Stimulated activated effector memory CD8-positive, alpha-beta T cell treated with anti-CD3 and anti-CD28 coated beads, Interleukin-12 subunit alpha, Interleukin-12 subunit beta, amount 100 ng/mL, for 72 hours (primary cell): ENCODE results near the gene BABAM2.
A peak's percentile ranks its signal among the peaks of the same experiment; 100 is the strongest.
"Not testable (repeated sequence)": the region's sequence is repeated elsewhere in the genome, so short reads cannot be mapped to it uniquely, and the experiment has no call there.

ENCODE experiments used
- ATAC-seq: fragments of 150-1000 bp; cut with Tn5 transposase; 2 replicates; pipeline ENCODE4 v1.10.0; 2021
- DNase-seq, 2 donors: peaks; one replicate each; pipeline ENCODE4 v3.0.0; 2021 to 2022; ENCODE audit warnings: low spot score in 2 of 2
- H3K27ac Mint-ChIP-seq: one replicate; pipeline ENCODE4 v1.8.0; 2022; ENCODE audit warnings: mild to moderate bottlenecking, mixed read lengths
- H3K36me3 Mint-ChIP-seq: one replicate; pipeline ENCODE4 v1.8.0; 2022; ENCODE audit warnings: mild to moderate bottlenecking, mixed read lengths
- H3K4me1 Mint-ChIP-seq: one replicate; pipeline ENCODE4 v1.8.0; 2022; ENCODE audit warnings: mixed read lengths
- H3K4me3 Mint-ChIP-seq: one replicate; pipeline ENCODE4 v1.8.0; 2022; ENCODE audit warnings: mild to moderate bottlenecking, mixed read lengths
- H3K9me3 Mint-ChIP-seq: one replicate; pipeline ENCODE4 v1.8.0; 2022; ENCODE audit warnings: mixed read lengths

The BABAM2 gene

GRCh38 chr2:27989149-27989548 is 98.6 kb downstream of the BABAM2 start:
- Mint-ChIP-seq H3K9me3 (peaks cover 4% of the 10 kb centered on the region), H3K4me3 (no peak overlapping the region), H3K27ac (no peak overlapping the region), H3K4me1 (peaks cover 42% of the 10 kb centered on the region), H3K36me3 (peaks cover 45% of the 10 kb centered on the region)
- DNase-seq (no peak), ATAC-seq (no peak)

- ATAC-seq (no peak), DNase-seq (no peak)
- H3K4me3 Mint-ChIP-seq, result no peak overlapping the region
- no peak overlapping the region for H3K27ac Mint-ChIP-seq
- peaks cover 4% of the 10 kb centered on the region for H3K9me3 Mint-ChIP-seq
- H3K4me1 Mint-ChIP-seq, result peaks cover 50% of the 10 kb centered on the region
- H3K36me3 Mint-ChIP-seq, result peaks cover 45% of the 10 kb centered on the region
These were observed 99.6 kb downstream of the BABAM2 start for GRCh38 chr2:27990030-27990590.

GRCh38 chr2:27991146-27991545 is 100.6 kb downstream of the BABAM2 start:
- peaks cover 54% of the 10 kb centered on the region for H3K36me3 Mint-ChIP-seq

GRCh38 chr2:27992787-27993401 is 102.4 kb downstream of the BABAM2 start:
- Mint-ChIP-seq H3K36me3 (peaks cover 54% of the 10 kb centered on the region), H3K4me3 (no peak overlapping the region), H3K9me3 (peaks cover 4% of the 10 kb centered on the region), H3K27ac (no peak overlapping the region), H3K4me1 (peaks cover 39% of the 10 kb centered on the region)
- ATAC-seq, result no peak
- DNase-seq, result no peak

More at GRCh38 chr2:27991146-27991545, 100.6 kb downstream of the BABAM2 start:
- H3K4me3 Mint-ChIP-seq, result no peak overlapping the region
- peaks cover 50% of the 10 kb centered on the region for H3K4me1 Mint-ChIP-seq
- DNase-seq (no peak), ATAC-seq (no peak)
- peaks cover 4% of the 10 kb centered on the region for H3K9me3 Mint-ChIP-seq
- no peak overlapping the region for H3K27ac Mint-ChIP-seq

GRCh38 chr2:27993402-27993787 is 102.9 kb downstream of the BABAM2 start:
- Mint-ChIP-seq H3K36me3 (peaks cover 49% of the 10 kb centered on the region), H3K4me1 (peaks cover 34% of the 10 kb centered on the region), H3K27ac (no peak overlapping the region), H3K9me3 (peaks cover 4% of the 10 kb centered on the region), H3K4me3 (no peak overlapping the region)
- DNase-seq, result no peak
- no peak for ATAC-seq

- no peak for DNase-seq
- H3K36me3 Mint-ChIP-seq, result peaks cover 41% of the 10 kb centered on the region
- peaks cover 31% of the 10 kb centered on the region for H3K4me1 Mint-ChIP-seq
- ATAC-seq, result no peak
- H3K4me3 Mint-ChIP-seq, result no peak overlapping the region
- peaks cover 4% of the 10 kb centered on the region for H3K9me3 Mint-ChIP-seq
- no peak overlapping the region for H3K27ac Mint-ChIP-seq
These were observed 103.6 kb downstream of the BABAM2 start for GRCh38 chr2:27993950-27994728.

GRCh38 chr2:27996156-27996922 is 105.8 kb downstream of the BABAM2 start:
- peaks cover 3% of the 10 kb centered on the region for H3K9me3 Mint-ChIP-seq
- peaks cover 32% of the 10 kb centered on the region for H3K36me3 Mint-ChIP-seq
- peaks cover 43% of the 10 kb centered on the region for H3K4me1 Mint-ChIP-seq
- peak overlapping the region; percentile 27 for H3K27ac Mint-ChIP-seq
- H3K4me3 Mint-ChIP-seq, result no peak overlapping the region
- no peak for ATAC-seq
- no peak for DNase-seq

- Mint-ChIP-seq H3K27ac (no peak overlapping the region), H3K9me3 (peaks cover 3% of the 10 kb centered on the region), H3K4me3 (no peak overlapping the region), H3K4me1 (peaks cover 51% of the 10 kb centered on the region), H3K36me3 (peaks cover 22% of the 10 kb centered on the region)
- ATAC-seq (peak; percentile 91), DNase-seq (no peak)
These were observed 109.8 kb downstream of the BABAM2 start for GRCh38 chr2:28000287-28000686.

- ATAC-seq, result no peak
- Mint-ChIP-seq H3K36me3 (peaks cover 5% of the 10 kb centered on the region), H3K27ac (no peak overlapping the region)
These were observed 111.7 kb downstream of the BABAM2 start for GRCh38 chr2:28002181-28002580.

GRCh38 chr2:28004086-28004485 is 113.6 kb downstream of the BABAM2 start:
- H3K4me1 Mint-ChIP-seq, result peaks cover 47% of the 10 kb centered on the region
- DNase-seq (no peak), ATAC-seq (peak; percentile 95)
- H3K36me3 Mint-ChIP-seq, result peaks cover 16% of the 10 kb centered on the region
- peaks cover 3% of the 10 kb centered on the region for H3K9me3 Mint-ChIP-seq
- H3K27ac Mint-ChIP-seq, result peak overlapping the region; percentile 87
- peak overlapping the region; percentile 49 for H3K4me3 Mint-ChIP-seq

More at GRCh38 chr2:28002181-28002580, 111.7 kb downstream of the BABAM2 start:
- H3K4me3 Mint-ChIP-seq, result no peak overlapping the region
- H3K9me3 Mint-ChIP-seq, result peaks cover 3% of the 10 kb centered on the region
- DNase-seq, result no peak
- peaks cover 45% of the 10 kb centered on the region for H3K4me1 Mint-ChIP-seq

- peaks cover 11% of the 10 kb centered on the region for H3K36me3 Mint-ChIP-seq
- no peak for DNase-seq
- no peak overlapping the region for H3K27ac Mint-ChIP-seq
- H3K9me3 Mint-ChIP-seq, result no peaks in the 10 kb centered on the region
- ATAC-seq, result no peak
- H3K4me1 Mint-ChIP-seq, result peaks cover 15% of the 10 kb centered on the region
- no peak overlapping the region for H3K4me3 Mint-ChIP-seq
These were observed 119.2 kb downstream of the BABAM2 start for GRCh38 chr2:28009732-28010131.

- no peak overlapping the region for H3K27ac Mint-ChIP-seq
- no peak overlapping the region for H3K4me3 Mint-ChIP-seq
- H3K36me3 Mint-ChIP-seq, result peaks cover 18% of the 10 kb centered on the region
- no peaks in the 10 kb centered on the region for H3K9me3 Mint-ChIP-seq
- no peak for DNase-seq
- peaks cover 20% of the 10 kb centered on the region for H3K4me1 Mint-ChIP-seq
- no peak for ATAC-seq
These were observed 120.8 kb downstream of the BABAM2 start for GRCh38 chr2:28011322-28011737.

GRCh38 chr2:28018474-28018873 is 127.9 kb downstream of the BABAM2 start:
- not testable (repeated sequence) for ATAC-seq, DNase-seq, H3K4me3 Mint-ChIP-seq, H3K36me3 Mint-ChIP-seq, H3K27ac Mint-ChIP-seq, H3K9me3 Mint-ChIP-seq
- H3K4me1 Mint-ChIP-seq, result peaks cover 12% of the 10 kb centered on the region

- not testable (repeated sequence) for DNase-seq, H3K9me3 Mint-ChIP-seq, H3K4me3 Mint-ChIP-seq, ATAC-seq, H3K27ac Mint-ChIP-seq
- peaks cover 16% of the 10 kb centered on the region for H3K36me3 Mint-ChIP-seq
- peaks cover 12% of the 10 kb centered on the region for H3K4me1 Mint-ChIP-seq
These were observed 129.0 kb downstream of the BABAM2 start for GRCh38 chr2:28019521-28019920.

- Mint-ChIP-seq H3K4me1 (peaks cover 5% of the 10 kb centered on the region), H3K36me3 (peaks cover 30% of the 10 kb centered on the region), H3K27ac (no peak overlapping the region), H3K4me3 (no peak overlapping the region), H3K9me3 (no peaks in the 10 kb centered on the region)
- ATAC-seq, result no peak
- DNase-seq, result no peak
These were observed 131.4 kb downstream of the BABAM2 start for GRCh38 chr2:28021898-28022297.
